Ovary (tissue), 10 donors: ENCODE data around the gene SPATA22. TPM values are rescaled to one million over a fixed set of nuclear protein-coding genes. Genes with fewer than 3 reads are reported as not detected.
A peak's percentile ranks its signal among the peaks of the same experiment; 100 is the strongest.
"Not testable (repeated sequence)": the region's sequence is repeated elsewhere in the genome, so short reads cannot be mapped to it uniquely, and the experiment has no call there.

ENCODE experiments used
- DNase-seq, 5 donors: peaks; one replicate each; pipeline ENCODE4 v3.0.0-alpha.2; 2019 to 2020
- H3K27ac ChIP-seq, 2 donors: fragments of 200-600 bp; one replicate each; pipeline versions ENCODE4 v1.5.1 to v1.8.0; 2019 to 2022
- H3K27me3 ChIP-seq: fragments of 200-600 bp; one replicate; pipeline ENCODE4 v1.8.0; 2022
- H3K36me3 ChIP-seq: fragments of 200-600 bp; sonication (generic); one replicate; pipeline ENCODE4 v1.5.1; 2019
- H3K4me1 ChIP-seq: one replicate; pipeline ENCODE4 v1.8.1; 2013; ENCODE audit warnings: mild to moderate bottlenecking, moderate library complexity; ENCODE audit not compliant: insufficient read depth
- H3K4me3 ChIP-seq: fragments of 200-600 bp; sonication (generic); one replicate; pipeline ENCODE4 v1.5.1; 2017
- H3K9me3 ChIP-seq, 2 donors: fragments of 200-600 bp in 1 of 2; sonication (generic) in 1 of 2; one replicate each; pipeline versions ENCODE4 v1.5.1 to v1.8.1; 2013 to 2019; ENCODE audit warnings: mild to moderate bottlenecking in 1 of 2, moderate library complexity in 1 of 2
- EP300 ChIP-seq: sonication (generic); formaldehyde crosslinking; IDR thresholded peaks from one replicate; pipeline ENCODE4 v1.6.1; 2017; ENCODE audit warnings: antibody characterized with exemption
- POLR2A ChIP-seq: fragments of 450-650 bp; IDR thresholded peaks from one replicate; pipeline ENCODE4 v1.6.1; 2017; ENCODE audit warnings: antibody characterized with exemption, mild to moderate bottlenecking, moderate library complexity
- WGBS, 3 donors: extraction: QIAGEN DNeasy Blood & Tissue Kit in 1 of 3; methylation state at CpG; one replicate each; pipeline versions ENCODE4 v1.1.5 to v1.1.7; 2013 to 2017; 5-methylcytosine and 5-hydroxymethylcytosine counted together
- intact Hi-C, 4 donors: fragments of 100-400 bp; cut with DNase I; formaldehyde crosslinking; loops; one replicate each; pipeline versions ENCODE4 v1.11.0 to v1.15.1; 2022 to 2023
- long read RNA-seq, 3 donors: library from polyadenylated mRNA in 2 of 3; unstranded in 2 of 3; transcript quantifications; one replicate each; pipeline ENCODE4 v2.0.0 and lab custom pipeline, GENCODE V29; 2021 to 2026
- polyA plus RNA-seq, 2 donors: library from polyadenylated mRNA; stranded (reverse); fragments of 200-250 nt in 1 of 2; fragments of 350-450 nt in 1 of 2; fragmentation: Illumina TruSeq in 1 of 2; extraction: RNeasy Lipid Tissue Mini Kit (QIAGEN cat#74804) in 1 of 2; gene quantifications; one replicate each; pipeline ENCODE4 v1.2.3, GENCODE V29; 2013 to 2014
- total RNA-seq, 7 donors: library from RNA; depleted of rRNA in 2 of 7; stranded (reverse); fragments of >200 nt in 2 of 7; fragmentation: NEBNext Ultra II Directional in 3 of 7; extraction: Animal tissue kit (Norgen Biotek cat#: 25700) in 3 of 7; gene quantifications; one replicate each; pipeline versions ENCODE4 v1.1.0 to v1.2.4, GENCODE V29; 2016 to 2023
- TF ChIP-seq, protein P1 (sequence below), 3 donors: fragments of 450-650 bp in 2 of 3; fragments of 200-600 bp in 1 of 3; IDR thresholded peaks; one replicate each; pipeline versions ENCODE4 v1.5.1 to v1.8.0; 2016 to 2022; ENCODE audit warnings: antibody characterized with exemption in 3 of 3, mild to moderate bottlenecking in 1 of 3
- donor health status: DM: no; HTN: no; CAD: no; lungs with moderate emphysema.
- donor health status: DM: no; HTN: no; CAD: no.
- donor health status: Bipolar disorder and iron deficiency.
- donor health status: DM: yes; HTN: yes; CAD: no.
- donor health status: DM: no; HTN: no; CAD: no.
- donor health status: DM: yes; HTN: yes; CAD: no.

SPATA22 gene, protein sequence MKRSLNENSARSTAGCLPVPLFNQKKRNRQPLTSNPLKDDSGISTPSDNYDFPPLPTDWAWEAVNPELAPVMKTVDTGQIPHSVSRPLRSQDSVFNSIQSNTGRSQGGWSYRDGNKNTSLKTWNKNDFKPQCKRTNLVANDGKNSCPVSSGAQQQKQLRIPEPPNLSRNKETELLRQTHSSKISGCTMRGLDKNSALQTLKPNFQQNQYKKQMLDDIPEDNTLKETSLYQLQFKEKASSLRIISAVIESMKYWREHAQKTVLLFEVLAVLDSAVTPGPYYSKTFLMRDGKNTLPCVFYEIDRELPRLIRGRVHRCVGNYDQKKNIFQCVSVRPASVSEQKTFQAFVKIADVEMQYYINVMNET
- under 1 TPM in 2 of 7 donors, not detected in 5; 0.40 to 0.89 TPM for total RNA-seq
- under 1 TPM in 1 of 2 donors, not detected in 1; 0.30 TPM for polyA plus RNA-seq
- long read RNA-seq, donor 1 = 0 reads
- long read RNA-seq, donor 2, transcript SPATA22-209 (9 exons, 1,399 nt) = minor isoform, 15 of 62 reads
- long read RNA-seq, donor 2, transcript SPATA22-214 (9 exons, 1,374 nt) = major isoform, 21 of 62 reads
- long read RNA-seq, donor 2, partial matches to known transcripts = 15 of 62 reads
- long read RNA-seq, donor 2, other reads (novel, unspliced or antisense) = 5 of 62 reads
- long read RNA-seq, donor 3, partial matches to known transcripts = 0 of 3 reads
- long read RNA-seq, donor 3, other reads (novel, unspliced or antisense) = 3 of 3 reads

DNA sequence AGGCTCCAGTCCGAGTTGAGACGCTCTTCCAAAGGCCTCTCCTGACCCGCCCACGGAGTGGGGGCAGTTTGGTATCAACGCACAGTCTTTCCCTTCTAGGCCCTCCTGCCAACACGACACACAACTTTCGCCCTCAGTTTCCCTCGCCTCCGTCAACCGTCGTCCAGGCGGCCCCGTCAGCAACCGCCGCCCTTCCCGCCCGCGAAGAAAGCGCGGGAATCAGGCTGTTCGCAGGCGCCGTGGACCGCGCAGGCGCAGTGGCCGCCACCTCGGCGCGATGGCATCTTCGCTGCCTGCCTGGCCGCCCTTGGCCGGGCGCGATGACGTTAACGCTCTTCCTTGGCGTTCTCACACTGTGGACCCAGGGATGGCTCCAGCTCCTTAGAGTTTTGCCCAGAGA lies at the start of gene SPATA22:
SPATA22 (minus strand) TSS at position 221 of the 400 bp plus-strand sequence. CDS start 2,494 bp downstream, outside the sequence.
- no peak within 1 kb of the TSS for H3K4me3 ChIP-seq
- TF ChIP-seq, protein P1, sequence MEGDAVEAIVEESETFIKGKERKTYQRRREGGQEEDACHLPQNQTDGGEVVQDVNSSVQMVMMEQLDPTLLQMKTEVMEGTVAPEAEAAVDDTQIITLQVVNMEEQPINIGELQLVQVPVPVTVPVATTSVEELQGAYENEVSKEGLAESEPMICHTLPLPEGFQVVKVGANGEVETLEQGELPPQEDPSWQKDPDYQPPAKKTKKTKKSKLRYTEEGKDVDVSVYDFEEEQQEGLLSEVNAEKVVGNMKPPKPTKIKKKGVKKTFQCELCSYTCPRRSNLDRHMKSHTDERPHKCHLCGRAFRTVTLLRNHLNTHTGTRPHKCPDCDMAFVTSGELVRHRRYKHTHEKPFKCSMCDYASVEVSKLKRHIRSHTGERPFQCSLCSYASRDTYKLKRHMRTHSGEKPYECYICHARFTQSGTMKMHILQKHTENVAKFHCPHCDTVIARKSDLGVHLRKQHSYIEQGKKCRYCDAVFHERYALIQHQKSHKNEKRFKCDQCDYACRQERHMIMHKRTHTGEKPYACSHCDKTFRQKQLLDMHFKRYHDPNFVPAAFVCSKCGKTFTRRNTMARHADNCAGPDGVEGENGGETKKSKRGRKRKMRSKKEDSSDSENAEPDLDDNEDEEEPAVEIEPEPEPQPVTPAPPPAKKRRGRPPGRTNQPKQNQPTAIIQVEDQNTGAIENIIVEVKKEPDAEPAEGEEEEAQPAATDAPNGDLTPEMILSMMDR (IDR thresholded peaks at IDR 0.05) = no peak
- no peak for TF ChIP-seq EP300
- no peak for TF ChIP-seq POLR2A
- intact Hi-C loops = no loop called here
- no peaks in the 10 kb centered on the region for H3K27me3 ChIP-seq
- DNase-seq = no peak
- H3K36me3 ChIP-seq = no peaks in the 10 kb centered on the region
- 95 to 96% (median 96%) methylated on average over 38 of the region's 38 CpGs for WGBS, 3 donors
- H3K27ac ChIP-seq = no peak within 1 kb of the TSS
- H3K4me1 ChIP-seq = peaks cover 1% of the 10 kb centered on the region
- H3K9me3 ChIP-seq = no peaks in the 10 kb centered on the region

DNA sequence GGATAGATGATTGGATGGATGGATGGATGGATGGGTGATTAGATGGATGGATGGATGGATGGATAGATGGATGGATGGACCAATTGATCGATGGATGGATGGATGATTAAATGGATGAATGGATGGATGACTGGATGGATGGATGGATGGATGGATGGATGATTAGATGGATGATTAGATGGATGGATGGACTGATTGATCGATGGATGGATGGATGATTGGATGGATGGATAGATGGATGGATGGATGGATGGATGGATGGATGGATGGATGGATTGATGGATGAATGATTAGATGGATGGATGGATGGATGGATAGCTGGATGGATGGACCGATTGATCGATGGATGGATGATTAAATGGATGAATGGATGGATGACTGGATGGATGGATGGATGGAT lies 47.9 kb upstream of the SPATA22 start:
- not testable (repeated sequence) for DNase-seq, H3K4me1 ChIP-seq
- 91 to 97% (median 92%) methylated on average over 4 of the region's 4 CpGs for WGBS, 3 donors

GRCh38 chr17:3514873-3515272 lies 43.3 kb upstream of the SPATA22 start:
- no peaks in the 10 kb centered on the region for H3K27me3 ChIP-seq
- intact Hi-C loops = no loop called here
- H3K9me3 ChIP-seq = no peaks in the 10 kb centered on the region
- no peak overlapping the region for H3K27ac ChIP-seq
- WGBS, 3 donors = 80 to 87% (median 81%) methylated on average over 9 of the region's 9 CpGs
- no peak overlapping the region for H3K4me3 ChIP-seq
- H3K36me3 ChIP-seq = no peaks in the 10 kb centered on the region
- no peak for DNase-seq
- no peak for TF ChIP-seq POLR2A
- TF ChIP-seq EP300 = no peak
- TF ChIP-seq, protein P1 (IDR thresholded peaks at IDR 0.05) = no peak
- peaks cover 3% of the 10 kb centered on the region for H3K4me1 ChIP-seq

More for the DNA sequence above, 47.9 kb upstream of the SPATA22 start:
- H3K27ac ChIP-seq, intact Hi-C loops, H3K36me3 ChIP-seq, H3K9me3 ChIP-seq, H3K27me3 ChIP-seq, H3K4me3 ChIP-seq: not testable (repeated sequence)

GRCh38 chr17:3514167-3514566 lies 42.5 kb upstream of the SPATA22 start:
- H3K9me3 ChIP-seq, DNase-seq, H3K4me1 ChIP-seq, H3K27ac ChIP-seq, H3K27me3 ChIP-seq, H3K36me3 ChIP-seq, intact Hi-C loops, H3K4me3 ChIP-seq: not testable (repeated sequence)
- 90 to 96% (median 95%) methylated on average over 11 of the region's 11 CpGs for WGBS, 3 donors

DNA sequence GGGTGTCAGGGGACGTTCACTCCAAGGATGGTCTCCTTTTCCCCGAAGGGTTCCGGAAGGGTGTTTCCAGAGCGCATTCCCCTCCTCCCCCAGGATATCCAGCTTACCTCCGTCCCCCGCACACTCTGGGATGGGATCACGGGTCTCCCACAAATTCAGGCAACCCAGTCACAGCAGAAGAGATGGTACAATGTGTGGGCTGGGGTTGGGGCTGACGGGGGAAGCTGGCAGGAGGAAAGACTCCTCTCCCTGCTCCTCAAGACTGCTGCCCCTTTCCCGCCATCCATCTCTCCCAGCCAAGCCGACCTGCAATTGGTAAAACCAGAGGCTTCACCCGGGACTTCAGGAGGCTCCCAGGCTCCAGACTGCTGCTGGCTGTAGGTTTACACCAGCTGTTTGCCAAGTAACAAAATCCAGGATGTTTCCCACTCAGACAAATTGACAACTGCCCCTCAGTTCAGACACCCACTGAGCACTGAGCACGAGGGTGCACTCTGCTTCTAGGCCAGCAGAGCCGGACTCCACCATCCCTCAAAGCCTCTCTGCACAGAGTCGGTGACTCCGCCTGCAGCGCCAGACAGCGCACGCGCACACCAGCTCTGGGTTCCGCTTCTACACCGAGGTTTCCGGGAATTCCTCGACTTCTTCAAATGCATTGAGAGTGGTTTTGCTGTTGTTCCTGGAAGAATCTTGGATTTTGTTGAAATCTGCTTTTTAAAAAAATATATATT lies 41.9 kb upstream of the SPATA22 start:
- Histone ChIP-seq H3K36me3 (no peaks in the 10 kb centered on the region), H3K4me3 (no peak overlapping the region), H3K4me1 (peaks cover 3% of the 10 kb centered on the region), H3K9me3 (no peaks in the 10 kb centered on the region), H3K27ac (peak overlapping the region; percentile 20 to 43), H3K27me3 (no peaks in the 10 kb centered on the region)
- 70 to 75% (median 74%) methylated on average over 23 of the region's 23 CpGs for WGBS, 3 donors
- intact Hi-C loops = no loop called here
- DNase-seq = no peak
- TF ChIP-seq EP300 (no peak), POLR2A (no peak)
- TF ChIP-seq, protein P1 (IDR thresholded peaks at IDR 0.05) = no peak
